B cell (primary cell): ENCODE results near the gene SLC22A15.

ENCODE experiments used
- CTCF ChIP-seq: fragments of 200-600 bp; IDR thresholded peaks from one replicate; pipeline ENCODE4 v1.8.0; 2022; ENCODE audit warnings: antibody characterized with exemption, mild to moderate bottlenecking
- EZH2 ChIP-seq: IDR thresholded peaks from 2 replicates; pipeline ENCODE4 v1.6.1; 2012; ENCODE audit warnings: borderline replicate concordance, low read depth, mild to moderate bottlenecking, moderate library complexity, low read length; ENCODE audit not compliant: insufficient read depth, poor library complexity, severe bottlenecking

GRCh38 chr1:115988953-115989352, 12.6 kb downstream of the SLC22A15 start:
- TF ChIP-seq CTCF (no peak), EZH2 (no peak)
